ENCODE measurements around the gene DDX10.

Gene DDX10

GRCh38 chr11:108871152-108871551 is 206.3 kb downstream of the DDX10 start:
- no peaks in the 10 kb centered on the region for H3K27me3 ChIP-seq (ENCODE audit: insufficient read depth, low read length, poor library complexity)
- H3K36me3 ChIP-seq (ENCODE audit: insufficient read depth, low read length), result no peaks in the 10 kb centered on the region
- H3K4me3 ChIP-seq (ENCODE audit: low read depth in 1 of 2, low read length in 2 of 2), result no peak overlapping the region
- H3K4me1 ChIP-seq (ENCODE audit: insufficient read depth, low read length), result no peaks in the 10 kb centered on the region
- no peaks in the 10 kb centered on the region for H3K9me3 ChIP-seq (ENCODE audit: insufficient read depth, low read length, severe bottlenecking)
- H3K4me2 ChIP-seq (ENCODE audit: insufficient read depth, low read length), result no peak overlapping the region
- TF ChIP-seq EZH2 (IDR thresholded peaks at IDR 0.05; ENCODE audit: borderline replicate concordance, low read depth, low read length, severe bottlenecking), result no peak
- TF ChIP-seq CTCF (IDR thresholded peaks at IDR 0.05; ENCODE audit: borderline replicate concordance, extremely low read depth, low read length, poor library complexity, severe bottlenecking), result peak; percentile 50
- DNase-seq, result peak; percentile 13
- H3K27ac ChIP-seq (ENCODE audit: low read length), result no peak overlapping the region
- ATAC-seq (ENCODE audit: insufficient read depth, low read depth), result no peak; the same call in 2 of the 3 replicates
- H3K79me2 ChIP-seq (ENCODE audit: insufficient read depth, low read length), result no peaks in the 10 kb centered on the region
- H2AFZ ChIP-seq (ENCODE audit: low read depth, low read length), result no peak overlapping the region
- no peaks in the 10 kb centered on the region for H4K20me1 ChIP-seq (ENCODE audit: insufficient read depth, low read length)
- H3K9ac ChIP-seq (ENCODE audit: low read depth, low read length), result no peak overlapping the region

DNA sequence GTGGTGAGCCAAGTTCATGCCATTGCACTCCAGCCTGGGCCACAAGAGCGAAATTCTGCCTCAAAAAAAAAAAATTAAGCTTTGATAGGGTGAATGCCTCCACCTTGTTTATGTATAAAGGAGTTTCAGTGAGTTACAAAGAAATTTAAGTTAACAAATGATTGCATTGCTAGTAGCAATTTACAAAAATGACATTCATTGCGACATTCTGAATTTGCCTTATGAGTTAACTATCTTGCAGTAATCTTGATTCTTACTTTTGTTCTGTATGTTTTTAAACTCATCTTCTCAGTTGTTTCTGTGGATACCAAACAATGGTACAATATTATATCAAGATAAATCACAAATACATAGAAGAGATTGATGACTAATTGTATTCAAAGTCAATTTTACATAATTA is 207.0 kb downstream of the DDX10 start:
- no peak for ATAC-seq (ENCODE audit: insufficient read depth, low read depth)
- Histone ChIP-seq H3K27me3 (ENCODE audit: insufficient read depth, low read length, poor library complexity) (no peaks in the 10 kb centered on the region), H3K4me3 (ENCODE audit: low read depth in 1 of 2, low read length in 2 of 2) (no peak overlapping the region), H3K9ac (ENCODE audit: low read depth, low read length) (no peak overlapping the region), H3K4me1 (ENCODE audit: insufficient read depth, low read length) (no peaks in the 10 kb centered on the region), H3K79me2 (ENCODE audit: insufficient read depth, low read length) (no peaks in the 10 kb centered on the region), H3K4me2 (ENCODE audit: insufficient read depth, low read length) (no peak overlapping the region), H2AFZ (ENCODE audit: low read depth, low read length) (no peak overlapping the region), H3K27ac (ENCODE audit: low read length) (no peak overlapping the region), H4K20me1 (ENCODE audit: insufficient read depth, low read length) (no peaks in the 10 kb centered on the region), H3K36me3 (ENCODE audit: insufficient read depth, low read length) (no peaks in the 10 kb centered on the region), H3K9me3 (ENCODE audit: insufficient read depth, low read length, severe bottlenecking) (no peaks in the 10 kb centered on the region)
- TF ChIP-seq CTCF (IDR thresholded peaks at IDR 0.05; ENCODE audit: borderline replicate concordance, extremely low read depth, low read length, poor library complexity, severe bottlenecking), result no peak
- no peak for TF ChIP-seq EZH2 (IDR thresholded peaks at IDR 0.05; ENCODE audit: borderline replicate concordance, low read depth, low read length, severe bottlenecking)
- DNase-seq, result no peak

DNA sequence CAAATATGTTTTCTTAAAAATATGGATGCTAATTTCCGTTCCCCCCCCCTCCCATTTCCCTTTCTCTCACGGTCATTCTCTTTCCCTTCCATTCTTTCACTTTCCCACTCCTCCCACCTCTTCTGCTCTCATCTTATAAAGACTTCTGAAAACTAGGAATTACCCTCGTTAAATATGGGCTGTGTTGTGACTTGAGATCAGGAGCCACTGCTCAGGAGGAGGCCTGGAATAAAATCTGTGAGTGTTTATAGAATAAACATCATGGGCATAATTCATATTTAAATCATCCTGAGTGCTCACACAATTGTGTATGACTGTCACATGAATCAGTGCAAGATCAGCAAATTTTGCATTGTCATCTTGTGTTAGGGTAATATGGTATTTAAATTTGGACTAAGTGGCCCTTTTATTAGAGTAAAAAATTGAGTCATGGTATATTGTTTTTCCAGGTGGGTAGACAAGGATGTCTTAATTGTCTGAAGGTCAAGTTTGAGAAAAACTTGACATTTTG is 208.0 kb downstream of the DDX10 start:
- Histone ChIP-seq H3K9me3 (ENCODE audit: insufficient read depth, low read length, severe bottlenecking) (no peaks in the 10 kb centered on the region), H3K4me2 (ENCODE audit: insufficient read depth, low read length) (no peak overlapping the region), H3K4me1 (ENCODE audit: insufficient read depth, low read length) (no peaks in the 10 kb centered on the region), H3K9ac (ENCODE audit: low read depth, low read length) (no peak overlapping the region), H3K79me2 (ENCODE audit: insufficient read depth, low read length) (no peaks in the 10 kb centered on the region), H3K27ac (ENCODE audit: low read length) (no peak overlapping the region), H4K20me1 (ENCODE audit: insufficient read depth, low read length) (no peaks in the 10 kb centered on the region), H2AFZ (ENCODE audit: low read depth, low read length) (no peak overlapping the region), H3K4me3 (ENCODE audit: low read depth in 1 of 2, low read length in 2 of 2) (no peak overlapping the region), H3K36me3 (ENCODE audit: insufficient read depth, low read length) (no peaks in the 10 kb centered on the region), H3K27me3 (ENCODE audit: insufficient read depth, low read length, poor library complexity) (no peaks in the 10 kb centered on the region)
- ATAC-seq (ENCODE audit: insufficient read depth, low read depth), result no peak
- DNase-seq, result no peak
- TF ChIP-seq CTCF (IDR thresholded peaks at IDR 0.05; ENCODE audit: borderline replicate concordance, extremely low read depth, low read length, poor library complexity, severe bottlenecking) (no peak), EZH2 (IDR thresholded peaks at IDR 0.05; ENCODE audit: borderline replicate concordance, low read depth, low read length, severe bottlenecking) (no peak)

DNA sequence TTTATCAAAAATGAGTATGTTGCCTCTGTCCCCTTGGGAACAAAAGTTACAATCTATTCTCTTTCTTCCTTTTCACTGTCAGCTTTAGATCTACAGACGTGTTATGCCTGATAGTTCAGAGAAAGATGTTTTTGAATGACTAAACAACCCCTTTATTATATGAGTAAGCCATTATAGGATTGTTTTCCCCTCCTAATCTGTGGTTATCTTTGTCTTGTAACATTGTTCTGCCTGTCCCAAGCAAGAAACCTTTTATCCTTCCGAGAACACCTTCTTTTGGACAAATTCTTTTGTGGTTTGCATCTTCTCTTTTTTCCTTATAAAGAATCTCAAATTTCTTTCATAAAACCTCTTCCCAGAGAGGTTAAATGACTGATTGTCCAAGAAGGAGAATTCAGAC is 208.4 kb downstream of the DDX10 start:
- Histone ChIP-seq H3K9me3 (ENCODE audit: insufficient read depth, low read length, severe bottlenecking) (no peaks in the 10 kb centered on the region), H3K27ac (ENCODE audit: low read length) (no peak overlapping the region), H3K4me2 (ENCODE audit: insufficient read depth, low read length) (no peak overlapping the region), H3K4me3 (ENCODE audit: low read depth in 1 of 2, low read length in 2 of 2) (no peak overlapping the region), H3K79me2 (ENCODE audit: insufficient read depth, low read length) (no peaks in the 10 kb centered on the region), H2AFZ (ENCODE audit: low read depth, low read length) (no peak overlapping the region), H3K36me3 (ENCODE audit: insufficient read depth, low read length) (no peaks in the 10 kb centered on the region), H4K20me1 (ENCODE audit: insufficient read depth, low read length) (no peaks in the 10 kb centered on the region), H3K27me3 (ENCODE audit: insufficient read depth, low read length, poor library complexity) (no peaks in the 10 kb centered on the region), H3K4me1 (ENCODE audit: insufficient read depth, low read length) (no peaks in the 10 kb centered on the region), H3K9ac (ENCODE audit: low read depth, low read length) (no peak overlapping the region)
- no peak for TF ChIP-seq CTCF (IDR thresholded peaks at IDR 0.05; ENCODE audit: borderline replicate concordance, extremely low read depth, low read length, poor library complexity, severe bottlenecking)
- no peak for TF ChIP-seq EZH2 (IDR thresholded peaks at IDR 0.05; ENCODE audit: borderline replicate concordance, low read depth, low read length, severe bottlenecking)
- no peak for ATAC-seq (ENCODE audit: insufficient read depth, low read depth)
- DNase-seq, result no peak
